ENCODE measurements around the gene ZNF619.
A peak's percentile ranks its signal among the peaks of the same experiment; 100 is the strongest.

Gene ZNF619

GRCh38 chr3:40476478-40477470 is at the start of gene ZNF619:
Gene ZNF619 (plus strand): TSS chr3:40477122. CDS start chr3:40477980, 858 bp downstream.
- no peak for TF ChIP-seq CTCF (IDR thresholded peaks at IDR 0.05; ENCODE audit: insufficient read depth, low read depth, low read length, missing control alignments)
- peak; percentile 76 for DNase-seq (ENCODE audit: low read depth)
- H3K4me3 ChIP-seq (ENCODE audit: low read length): peak within 1 kb of the TSS; percentile 94

GRCh38 chr3:40432793-40433192 is 44.1 kb upstream of the ZNF619 start:
- peak; percentile 50 for DNase-seq (ENCODE audit: low read depth)
- H3K4me3 ChIP-seq (ENCODE audit: low read length): no peak overlapping the region
- TF ChIP-seq CTCF (IDR thresholded peaks at IDR 0.05; ENCODE audit: insufficient read depth, low read depth, low read length, missing control alignments): peak; percentile 14

- no peak for TF ChIP-seq CTCF (IDR thresholded peaks at IDR 0.05; ENCODE audit: insufficient read depth, low read depth, low read length, missing control alignments)
- H3K4me3 ChIP-seq (ENCODE audit: low read length): no peak overlapping the region
- peak; percentile 20 for DNase-seq (ENCODE audit: low read depth)
Observed at GRCh38 chr3:40437889-40438288, 39.0 kb upstream of the ZNF619 start.

- TF ChIP-seq CTCF (IDR thresholded peaks at IDR 0.05; ENCODE audit: insufficient read depth, low read depth, low read length, missing control alignments): no peak
- H3K4me3 ChIP-seq (ENCODE audit: low read length): no peak overlapping the region
- DNase-seq (ENCODE audit: low read depth): no peak
Observed at GRCh38 chr3:40445062-40445461, 31.9 kb upstream of the ZNF619 start.

- H3K4me3 ChIP-seq (ENCODE audit: low read length): no peak overlapping the region
- no peak for TF ChIP-seq CTCF (IDR thresholded peaks at IDR 0.05; ENCODE audit: insufficient read depth, low read depth, low read length, missing control alignments)
- no peak for DNase-seq (ENCODE audit: low read depth)
Observed at GRCh38 chr3:40445880-40446279, 31.0 kb upstream of the ZNF619 start.

GRCh38 chr3:40450438-40450837 is 26.5 kb upstream of the ZNF619 start:
- H3K4me3 ChIP-seq (ENCODE audit: low read length): no peak overlapping the region
- no peak for DNase-seq (ENCODE audit: low read depth)
- TF ChIP-seq CTCF (IDR thresholded peaks at IDR 0.05; ENCODE audit: insufficient read depth, low read depth, low read length, missing control alignments): no peak

Data from epithelial cell of esophagus (primary cell).